Lower leg skin (tissue), 3 donors: ENCODE measurements around the gene ETS1.

Experiments used
- CTCF ChIP-seq, 3 donors: fragments of 450-650 bp; IDR thresholded peaks; one replicate each; pipeline ENCODE4 v1.5.1; 2016; ENCODE audit warnings: antibody characterized with exemption in 3 of 3, mild to moderate bottlenecking in 3 of 3, moderate library complexity in 2 of 3
- POLR2A ChIP-seq, 2 donors: fragments of 450-650 bp; IDR thresholded peaks; one replicate each; pipeline ENCODE4 v1.6.1; 2016 to 2017; ENCODE audit warnings: antibody characterized with exemption in 2 of 2, mild to moderate bottlenecking in 1 of 2, moderate library complexity in 1 of 2

GRCh38 chr11:128585498-128586238, 1.7 kb downstream of the ETS1 start:
- no peak for TF ChIP-seq POLR2A (IDR thresholded peaks at IDR 0.05)
- TF ChIP-seq CTCF (IDR thresholded peaks at IDR 0.05) = no peak
